Neural progenitor cell (in vitro differentiated cells): Measurements from ENCODE around the gene RNF187. TPM values are rescaled to one million over a fixed set of nuclear protein-coding genes. Genes with fewer than 3 reads are reported as not detected.
A peak's percentile ranks its signal among the peaks of the same experiment; 100 is the strongest.

ENCODE experiments used
- DNase-seq: peaks from one replicate; pipeline ENCODE4 v3.0.0-alpha.2; 2016; ENCODE audit warnings: low spot score
- H2AFZ ChIP-seq: fragments of 200-600 bp; sonication (generic); replicated peaks from 2 replicates; pipeline ENCODE4 v1.6.1; 2016; ENCODE audit warnings: antibody characterized with exemption
- H3F3A ChIP-seq: fragments of 200-600 bp; sonication (generic); 2 replicates; pipeline ENCODE4 v1.6.1; 2016; ENCODE audit warnings: antibody characterized with exemption, low read depth
- H3K27ac ChIP-seq: fragments of 200-600 bp; sonication (generic); 2 replicates; pipeline ENCODE4 v1.5.1; 2016; ENCODE audit warnings: mild to moderate bottlenecking
- H3K27me3 ChIP-seq: fragments of 200-600 bp; sonication (generic); 2 replicates; pipeline ENCODE4 v1.6.1; 2016; ENCODE audit warnings: mild to moderate bottlenecking, moderate library complexity
- H3K36me3 ChIP-seq: fragments of 200-600 bp; sonication (generic); 2 replicates; pipeline ENCODE4 v1.5.1; 2016
- H3K4me1 ChIP-seq: fragments of 200-600 bp; sonication (generic); 2 replicates; pipeline ENCODE4 v1.6.1; 2016; ENCODE audit warnings: mixed run types
- H3K4me2 ChIP-seq: fragments of 200-600 bp; sonication (generic); 2 replicates; pipeline ENCODE4 v1.6.1; 2016
- H3K4me3 ChIP-seq: fragments of 200-600 bp; sonication (generic); 2 replicates; pipeline ENCODE4 v1.5.1; 2016
- H3K79me2 ChIP-seq: fragments of 200-600 bp; sonication (generic); 2 replicates; pipeline ENCODE4 v1.6.1; 2016; ENCODE audit warnings: low read depth
- H3K9ac ChIP-seq: fragments of 200-600 bp; sonication (generic); 2 replicates; pipeline ENCODE4 v1.6.1; 2016
- H3K9me3 ChIP-seq: fragments of 200-600 bp; sonication (generic); 2 replicates; pipeline ENCODE4 v1.5.1; 2016; ENCODE audit warnings: low read depth
- H4K20me1 ChIP-seq: fragments of 200-600 bp; sonication (generic); 2 replicates; pipeline ENCODE4 v1.6.1; 2016; ENCODE audit warnings: low read depth
- H3K27ac Mint-ChIP-seq: 3 replicates; pipeline ENCODE4 v1.8.0; 2021; ENCODE audit warnings: mixed read lengths
- H3K27me3 Mint-ChIP-seq: 2 replicates; pipeline ENCODE4 v1.8.0; 2022; ENCODE audit warnings: low read depth, mild to moderate bottlenecking, inconsistent platforms, moderate library complexity, mixed read lengths; ENCODE audit not compliant: insufficient read depth
- H3K36me3 Mint-ChIP-seq: 3 replicates; pipeline ENCODE4 v1.8.0; 2021; ENCODE audit warnings: mixed read lengths
- H3K4me1 Mint-ChIP-seq: 3 replicates; pipeline ENCODE4 v1.8.0; 2021; ENCODE audit warnings: mixed read lengths
- H3K4me3 Mint-ChIP-seq: 3 replicates; pipeline ENCODE4 v1.8.0; 2021; ENCODE audit warnings: mild to moderate bottlenecking, moderate library complexity, mixed read lengths
- H3K9me3 Mint-ChIP-seq: 3 replicates; pipeline ENCODE4 v1.8.0; 2020; ENCODE audit warnings: mixed read lengths
- EZH2 ChIP-seq: fragments of 200-600 bp; sonication (generic); IDR thresholded peaks from 2 replicates; pipeline ENCODE4 v1.6.1; 2017; ENCODE audit warnings: antibody characterized with exemption, mild to moderate bottlenecking, moderate library complexity
- EZH2phosphoT487 ChIP-seq: fragments of 200-600 bp; sonication (generic); IDR thresholded peaks from 2 replicates; pipeline ENCODE4 v1.6.1; 2017; ENCODE audit warnings: antibody characterized with exemption
- total RNA-seq: library from RNA; depleted of rRNA; stranded (reverse); fragments of >200 nt; gene quantifications from 2 replicates; pipeline ENCODE4 v1.2.3, GENCODE V29; 2015; ENCODE audit warnings: low replicate concordance
- TF ChIP-seq, protein P1 (sequence below): fragments of 200-600 bp; sonication (generic); IDR thresholded peaks from 2 replicates; pipeline ENCODE4 v1.5.1; 2017; ENCODE audit warnings: antibody characterized with exemption, mild to moderate bottlenecking

Gene RNF187
- total RNA-seq, 1 donor from 2014 or later = 16.1 TPM

- Histone ChIP-seq H3K9me3 (no peaks in the 10 kb centered on the region), H3K4me3 (no peak overlapping the region), H3K4me1 (no peaks in the 10 kb centered on the region), H4K20me1 (peaks cover 3% of the 10 kb centered on the region), H3F3A (no peaks in the 10 kb centered on the region), H3K4me2 (no peak overlapping the region), H2AFZ (no peak overlapping the region), H3K36me3 (no peaks in the 10 kb centered on the region), H3K79me2 (no peaks in the 10 kb centered on the region), H3K9ac (no peak overlapping the region), H3K27me3 (peaks cover 23% of the 10 kb centered on the region), H3K27ac (no peak overlapping the region)
- Mint-ChIP-seq H3K4me3 (no peak overlapping the region), H3K27me3 (peaks cover 5% of the 10 kb centered on the region), H3K4me1 (peaks cover 10% of the 10 kb centered on the region), H3K9me3 (no peaks in the 10 kb centered on the region), H3K27ac (no peak overlapping the region), H3K36me3 (peaks cover 23% of the 10 kb centered on the region)
- no peak for DNase-seq
- no peak for TF ChIP-seq EZH2phosphoT487
- TF ChIP-seq, protein P1, sequence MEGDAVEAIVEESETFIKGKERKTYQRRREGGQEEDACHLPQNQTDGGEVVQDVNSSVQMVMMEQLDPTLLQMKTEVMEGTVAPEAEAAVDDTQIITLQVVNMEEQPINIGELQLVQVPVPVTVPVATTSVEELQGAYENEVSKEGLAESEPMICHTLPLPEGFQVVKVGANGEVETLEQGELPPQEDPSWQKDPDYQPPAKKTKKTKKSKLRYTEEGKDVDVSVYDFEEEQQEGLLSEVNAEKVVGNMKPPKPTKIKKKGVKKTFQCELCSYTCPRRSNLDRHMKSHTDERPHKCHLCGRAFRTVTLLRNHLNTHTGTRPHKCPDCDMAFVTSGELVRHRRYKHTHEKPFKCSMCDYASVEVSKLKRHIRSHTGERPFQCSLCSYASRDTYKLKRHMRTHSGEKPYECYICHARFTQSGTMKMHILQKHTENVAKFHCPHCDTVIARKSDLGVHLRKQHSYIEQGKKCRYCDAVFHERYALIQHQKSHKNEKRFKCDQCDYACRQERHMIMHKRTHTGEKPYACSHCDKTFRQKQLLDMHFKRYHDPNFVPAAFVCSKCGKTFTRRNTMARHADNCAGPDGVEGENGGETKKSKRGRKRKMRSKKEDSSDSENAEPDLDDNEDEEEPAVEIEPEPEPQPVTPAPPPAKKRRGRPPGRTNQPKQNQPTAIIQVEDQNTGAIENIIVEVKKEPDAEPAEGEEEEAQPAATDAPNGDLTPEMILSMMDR = no peak
- TF ChIP-seq EZH2 = no peak
Measured at GRCh38 chr1:228496494-228496893, 9.3 kb downstream of the RNF187 start.

DNA sequence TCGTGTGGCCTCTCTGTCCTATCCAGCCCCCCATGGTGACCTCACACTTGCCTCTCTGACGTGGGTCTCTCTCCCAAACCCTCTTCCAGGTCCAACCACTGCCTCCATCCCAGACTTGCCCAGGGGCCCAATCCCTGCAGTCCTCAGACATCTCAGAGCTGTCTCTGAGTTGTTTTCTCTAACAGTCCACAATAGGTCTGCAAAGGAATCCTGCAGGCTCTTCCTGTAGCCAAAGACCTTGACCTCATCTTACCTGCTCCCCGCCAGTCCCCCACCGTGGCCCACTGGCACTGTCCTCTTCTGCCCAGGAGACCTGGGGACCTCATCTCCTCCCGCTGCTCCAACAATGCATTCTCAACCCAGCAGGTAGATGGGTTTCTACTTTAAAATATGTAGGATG is 10.0 kb downstream of the RNF187 start:
- Histone ChIP-seq H3K9me3 (no peaks in the 10 kb centered on the region), H3K4me3 (no peak overlapping the region), H3K4me2 (no peak overlapping the region), H3K27ac (no peak overlapping the region), H3K27me3 (peaks cover 30% of the 10 kb centered on the region), H3K36me3 (no peaks in the 10 kb centered on the region), H3F3A (no peaks in the 10 kb centered on the region), H3K9ac (no peak overlapping the region), H2AFZ (no peak overlapping the region), H3K79me2 (no peaks in the 10 kb centered on the region), H3K4me1 (no peaks in the 10 kb centered on the region), H4K20me1 (peaks cover 3% of the 10 kb centered on the region)
- Mint-ChIP-seq H3K4me1 (peaks cover 10% of the 10 kb centered on the region), H3K4me3 (peak overlapping the region; percentile 14), H3K36me3 (peaks cover 17% of the 10 kb centered on the region), H3K27me3 (peaks cover 2% of the 10 kb centered on the region), H3K27ac (no peak overlapping the region), H3K9me3 (no peaks in the 10 kb centered on the region)
- DNase-seq = no peak
- TF ChIP-seq, protein P1 = no peak
- TF ChIP-seq EZH2phosphoT487 = no peak
- no peak for TF ChIP-seq EZH2

DNA sequence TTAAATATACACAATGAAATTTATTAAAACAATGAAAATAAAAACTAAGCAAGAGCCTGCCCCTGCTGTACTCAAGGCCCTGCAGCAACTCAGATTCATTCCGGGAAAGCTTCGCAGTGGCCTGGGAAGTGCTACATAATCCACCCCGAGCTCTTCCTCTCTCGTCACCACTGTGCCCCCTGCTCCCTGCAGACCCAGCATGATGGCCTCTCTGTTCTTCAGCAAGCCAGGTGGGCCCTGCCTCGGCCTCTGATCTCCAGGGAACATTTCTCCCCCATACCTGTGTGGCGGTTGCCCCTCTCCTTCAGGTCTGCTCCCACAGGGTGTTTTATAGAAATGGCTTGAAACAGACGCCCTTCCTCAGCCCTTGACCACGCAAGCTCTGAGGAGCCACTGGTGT is 10.6 kb downstream of the RNF187 start:
- Mint-ChIP-seq H3K27ac (peak overlapping the region; percentile 48), H3K36me3 (peaks cover 16% of the 10 kb centered on the region), H3K9me3 (no peaks in the 10 kb centered on the region), H3K4me3 (no peak overlapping the region), H3K4me1 (peaks cover 8% of the 10 kb centered on the region), H3K27me3 (peaks cover 2% of the 10 kb centered on the region)
- no peak for DNase-seq
- H3K79me2 ChIP-seq = no peaks in the 10 kb centered on the region
- TF ChIP-seq EZH2 = no peak
- TF ChIP-seq, protein P1 = no peak
- TF ChIP-seq EZH2phosphoT487 = no peak
- H3K36me3 ChIP-seq = no peaks in the 10 kb centered on the region
- H3K9me3 ChIP-seq = no peaks in the 10 kb centered on the region
- peaks cover 3% of the 10 kb centered on the region for H4K20me1 ChIP-seq
- no peak overlapping the region for H2AFZ ChIP-seq
- H3F3A ChIP-seq = no peaks in the 10 kb centered on the region
- no peaks in the 10 kb centered on the region for H3K4me1 ChIP-seq
- no peak overlapping the region for H3K4me2 ChIP-seq
- H3K4me3 ChIP-seq = no peak overlapping the region
- H3K9ac ChIP-seq = no peak overlapping the region
- H3K27ac ChIP-seq = no peak overlapping the region
- peaks cover 37% of the 10 kb centered on the region for H3K27me3 ChIP-seq
